Smooth muscle cell (in vitro differentiated cells): ENCODE measurements around the gene MGST3. TPM values are rescaled to one million over a fixed set of nuclear protein-coding genes. Genes with fewer than 3 reads are reported as not detected.
"Not testable (repeated sequence)": the region's sequence is repeated elsewhere in the genome, so short reads cannot be mapped to it uniquely, and the experiment has no call there.

ENCODE experiments used
- DNase-seq: peaks from one replicate; lab custom pipeline; 2025; ENCODE audit not compliant: unreplicated experiment; lab: John Stamatoyannopoulos, UW
- H2AFZ ChIP-seq: fragments of 200-600 bp; sonication (generic); 2 replicates; pipeline ENCODE4 v1.6.0; 2016; ENCODE audit warnings: antibody characterized with exemption, low read depth, mild to moderate bottlenecking
- H3F3A ChIP-seq: fragments of 200-600 bp; sonication (generic); 2 replicates; pipeline ENCODE4 v1.6.0; 2017; ENCODE audit warnings: antibody characterized with exemption, low read depth
- H3K27ac ChIP-seq: fragments of 200-600 bp; sonication (generic); 2 replicates; pipeline ENCODE4 v1.5.1; 2016; ENCODE audit warnings: low read depth, mild to moderate bottlenecking
- H3K27me3 ChIP-seq: fragments of 200-600 bp; sonication (generic); 2 replicates; pipeline ENCODE4 v1.6.1; 2016; ENCODE audit warnings: low read depth, mild to moderate bottlenecking
- H3K36me3 ChIP-seq: fragments of 200-600 bp; sonication (generic); 2 replicates; pipeline ENCODE4 v1.5.1; 2016; ENCODE audit warnings: low read depth
- H3K4me1 ChIP-seq: fragments of 200-600 bp; sonication (generic); 2 replicates; pipeline ENCODE4 v1.5.1; 2016; ENCODE audit warnings: low read depth
- H3K4me2 ChIP-seq: fragments of 200-600 bp; sonication (generic); 2 replicates; pipeline ENCODE4 v1.6.0; 2016; ENCODE audit warnings: mild to moderate bottlenecking
- H3K4me3 ChIP-seq: fragments of 200-600 bp; sonication (generic); 2 replicates; pipeline ENCODE4 v1.5.1; 2016; ENCODE audit warnings: mild to moderate bottlenecking
- H3K79me2 ChIP-seq: fragments of 200-600 bp; sonication (generic); 2 replicates; pipeline ENCODE4 v1.6.0; 2016; ENCODE audit warnings: low read depth, mild to moderate bottlenecking
- H3K9ac ChIP-seq: fragments of 200-600 bp; sonication (generic); 2 replicates; pipeline ENCODE4 v1.6.0; 2016; ENCODE audit warnings: low read depth
- H3K9me3 ChIP-seq: fragments of 200-600 bp; sonication (generic); replicated peaks from 2 replicates; pipeline ENCODE4 v1.5.1; 2016; ENCODE audit warnings: low read depth
- H4K20me1 ChIP-seq: fragments of 200-600 bp; sonication (generic); 2 replicates; pipeline ENCODE4 v1.6.0; 2016; ENCODE audit warnings: low read depth
- WGBS: methylation state at CpG from one replicate; pipeline ENCODE4 v1.1.7; 2016; ENCODE audit warnings: low lambda C conversion rate; 5-methylcytosine and 5-hydroxymethylcytosine counted together
- polyA plus RNA-seq: library from polyadenylated mRNA; unstranded; fragments of >200 nt; fragmentation: Nextera tagmentation; extraction: Ambion mirVana; gene quantifications from 2 replicates; pipeline ENCODE4 v1.2.1, GENCODE V29; 2016
- total RNA-seq: library from RNA; depleted of rRNA; stranded (reverse); fragments of >200 nt; gene quantifications from 2 replicates; pipeline ENCODE4 v1.2.3, GENCODE V29; 2014
- TF ChIP-seq, protein P1 (sequence below): fragments of 200-600 bp; sonication (generic); IDR thresholded peaks from 2 replicates; pipeline ENCODE4 v1.5.1; 2017; ENCODE audit warnings: borderline replicate concordance, mild to moderate bottlenecking, antibody characterized with exemption; ENCODE audit not compliant: insufficient read depth, poor library complexity, severe bottlenecking

Gene MGST3
- 155 and 203 TPM in 2 replicates for total RNA-seq
- polyA plus RNA-seq = 258 and 265 TPM in 2 replicates

DNA sequence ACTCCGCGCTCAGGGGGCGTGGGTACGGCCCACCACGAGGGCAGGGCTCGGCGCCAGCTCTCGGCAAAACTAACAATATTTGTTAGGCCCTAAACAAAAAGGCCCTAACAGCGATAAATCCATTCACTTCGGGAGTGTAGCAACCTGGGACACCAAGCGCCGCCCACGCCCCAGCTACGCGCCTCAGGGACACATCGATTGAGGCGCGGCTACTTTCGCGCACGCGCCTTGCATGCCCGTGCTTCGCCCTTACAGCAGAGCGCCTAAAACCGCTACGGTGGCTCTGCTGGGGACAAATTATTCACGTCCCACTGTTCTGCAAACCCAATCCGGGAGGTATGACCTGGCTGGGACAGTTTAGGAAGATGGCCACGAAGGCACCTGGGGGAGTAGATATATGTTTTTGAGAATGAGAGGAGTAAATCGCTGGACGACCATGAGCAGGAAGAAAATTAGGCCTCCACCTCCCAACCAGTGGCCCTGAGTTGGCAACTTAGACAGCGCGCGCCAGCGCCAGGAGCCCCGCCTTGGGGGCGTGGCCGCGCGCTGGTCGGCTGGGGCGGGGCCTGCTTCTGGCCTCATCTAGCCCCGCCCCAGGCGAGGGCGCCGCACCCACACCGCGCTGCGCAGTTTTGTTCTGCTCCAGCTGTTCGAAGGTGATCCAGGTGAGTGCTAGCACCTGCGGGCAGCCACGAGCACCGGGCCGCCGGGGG lies at the start of gene MGST3:
TSS of gene MGST3 (plus strand) at position 606 of the 713 bp plus-strand sequence. CDS start 18,614 bp downstream, outside the sequence.
- peak within 1 kb of the TSS; percentile 94 for H3K4me2 ChIP-seq
- H3K27ac ChIP-seq = peak within 1 kb of the TSS; percentile 91
- H3K9ac ChIP-seq = peak within 1 kb of the TSS; percentile 82
- no peaks in the 10 kb centered on the region for H3K9me3 ChIP-seq
- H3F3A ChIP-seq = peaks cover 9% of the 10 kb centered on the region
- peak within 1 kb of the TSS; percentile 92 for H2AFZ ChIP-seq
- H4K20me1 ChIP-seq = peaks cover 37% of the 10 kb centered on the region
- TF ChIP-seq, protein P1, sequence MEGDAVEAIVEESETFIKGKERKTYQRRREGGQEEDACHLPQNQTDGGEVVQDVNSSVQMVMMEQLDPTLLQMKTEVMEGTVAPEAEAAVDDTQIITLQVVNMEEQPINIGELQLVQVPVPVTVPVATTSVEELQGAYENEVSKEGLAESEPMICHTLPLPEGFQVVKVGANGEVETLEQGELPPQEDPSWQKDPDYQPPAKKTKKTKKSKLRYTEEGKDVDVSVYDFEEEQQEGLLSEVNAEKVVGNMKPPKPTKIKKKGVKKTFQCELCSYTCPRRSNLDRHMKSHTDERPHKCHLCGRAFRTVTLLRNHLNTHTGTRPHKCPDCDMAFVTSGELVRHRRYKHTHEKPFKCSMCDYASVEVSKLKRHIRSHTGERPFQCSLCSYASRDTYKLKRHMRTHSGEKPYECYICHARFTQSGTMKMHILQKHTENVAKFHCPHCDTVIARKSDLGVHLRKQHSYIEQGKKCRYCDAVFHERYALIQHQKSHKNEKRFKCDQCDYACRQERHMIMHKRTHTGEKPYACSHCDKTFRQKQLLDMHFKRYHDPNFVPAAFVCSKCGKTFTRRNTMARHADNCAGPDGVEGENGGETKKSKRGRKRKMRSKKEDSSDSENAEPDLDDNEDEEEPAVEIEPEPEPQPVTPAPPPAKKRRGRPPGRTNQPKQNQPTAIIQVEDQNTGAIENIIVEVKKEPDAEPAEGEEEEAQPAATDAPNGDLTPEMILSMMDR = no peak
- peaks cover 27% of the 10 kb centered on the region for H3K79me2 ChIP-seq
- H3K27me3 ChIP-seq = no peaks in the 10 kb centered on the region
- WGBS = 1% methylated on average over 56 of the region's 56 CpGs
- H3K36me3 ChIP-seq = no peaks in the 10 kb centered on the region
- H3K4me3 ChIP-seq = peak within 1 kb of the TSS; percentile 83
- peaks cover 26% of the 10 kb centered on the region for H3K4me1 ChIP-seq
- DNase-seq = peak; percentile 66

DNA sequence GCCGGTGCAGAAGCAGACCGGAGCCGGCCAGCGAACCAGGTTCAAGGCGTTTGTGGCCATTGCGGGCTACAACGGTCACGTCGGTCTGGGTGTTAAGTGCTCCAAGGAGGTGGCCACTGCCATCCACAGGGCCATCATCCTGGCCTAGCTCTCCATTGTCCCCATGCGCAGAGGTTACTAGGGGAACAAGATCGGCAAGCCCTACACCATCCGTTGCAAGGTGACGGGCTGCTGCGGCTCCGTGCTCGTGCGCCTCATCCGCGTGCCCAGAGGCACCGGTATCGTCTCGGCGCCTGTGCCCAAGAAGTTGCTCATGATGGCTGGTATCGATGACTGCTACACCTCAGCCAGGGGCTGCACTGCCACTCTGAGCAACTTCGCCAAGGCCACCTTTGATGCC lies 49.1 kb upstream of the MGST3 start:
- no peaks in the 10 kb centered on the region for H4K20me1 ChIP-seq
- no peaks in the 10 kb centered on the region for H3K4me1 ChIP-seq
- no peaks in the 10 kb centered on the region for H3K79me2 ChIP-seq
- no peak overlapping the region for H2AFZ ChIP-seq
- no peak overlapping the region for H3K4me2 ChIP-seq
- TF ChIP-seq, protein P1 = no peak
- no peak for DNase-seq
- no peak overlapping the region for H3K9ac ChIP-seq
- H3K9me3 ChIP-seq = no peaks in the 10 kb centered on the region
- no peaks in the 10 kb centered on the region for H3F3A ChIP-seq
- H3K4me3 ChIP-seq = no peak overlapping the region
- no peaks in the 10 kb centered on the region for H3K27me3 ChIP-seq
- no peaks in the 10 kb centered on the region for H3K36me3 ChIP-seq
- WGBS = 99% methylated on average over 25 of the region's 25 CpGs
- no peak overlapping the region for H3K27ac ChIP-seq

DNA sequence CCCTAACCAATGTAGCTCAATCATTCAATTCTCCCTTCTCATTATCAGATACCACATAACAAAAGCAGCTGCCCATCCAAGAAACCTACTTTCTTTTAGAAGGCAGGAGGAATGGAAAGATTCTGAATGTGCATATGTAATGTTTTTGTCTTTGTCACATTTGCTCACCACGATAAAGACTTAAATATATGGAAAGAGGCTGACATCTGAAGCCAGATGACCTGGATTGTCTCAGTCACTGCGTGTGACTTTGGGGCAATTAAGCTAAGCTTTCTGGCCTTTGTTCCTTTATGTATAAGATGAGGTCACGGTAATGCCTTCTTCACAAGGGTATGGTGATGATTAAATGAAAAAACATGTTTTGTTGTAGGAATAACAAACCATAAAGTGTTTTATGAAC lies 44.6 kb upstream of the MGST3 start:
- H4K20me1 ChIP-seq = no peaks in the 10 kb centered on the region
- H3K27ac ChIP-seq = no peak overlapping the region
- H3K4me2 ChIP-seq = no peak overlapping the region
- H3K27me3 ChIP-seq = peaks cover 25% of the 10 kb centered on the region
- no peaks in the 10 kb centered on the region for H3F3A ChIP-seq
- TF ChIP-seq, protein P1 = no peak
- H3K36me3 ChIP-seq = no peaks in the 10 kb centered on the region
- no peak overlapping the region for H2AFZ ChIP-seq
- H3K4me1 ChIP-seq = no peaks in the 10 kb centered on the region
- no peak overlapping the region for H3K4me3 ChIP-seq
- WGBS = 33% methylated on average over 3 of the region's 3 CpGs
- DNase-seq = no peak
- no peak overlapping the region for H3K9ac ChIP-seq
- no peaks in the 10 kb centered on the region for H3K79me2 ChIP-seq
- H3K9me3 ChIP-seq = no peaks in the 10 kb centered on the region

DNA sequence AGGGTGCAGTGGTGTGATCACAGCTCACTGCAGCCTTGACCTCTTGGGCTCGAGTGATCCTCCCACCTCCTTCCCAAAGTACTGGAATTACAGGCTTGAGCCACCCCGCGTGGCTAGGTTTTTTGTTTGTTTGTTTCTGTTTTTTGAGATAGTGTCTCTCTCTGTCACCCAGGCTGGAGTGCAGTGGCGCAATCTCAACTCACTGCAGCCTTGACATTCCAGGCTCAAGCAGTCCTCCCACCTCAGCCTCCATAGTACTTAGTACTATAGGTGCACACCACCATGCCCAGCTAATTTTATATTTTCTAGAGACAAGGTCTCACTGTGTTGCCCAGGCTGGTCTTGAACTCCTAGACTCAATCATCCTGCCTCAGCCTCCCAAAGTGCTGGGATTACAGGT lies 39.6 kb upstream of the MGST3 start:
- H2AFZ ChIP-seq, H3K4me2 ChIP-seq, H3K4me1 ChIP-seq, H3K36me3 ChIP-seq, H3K4me3 ChIP-seq, H3K27ac ChIP-seq, H3K9me3 ChIP-seq, H4K20me1 ChIP-seq, H3F3A ChIP-seq, H3K79me2 ChIP-seq, H3K9ac ChIP-seq, DNase-seq: not testable (repeated sequence)
- peaks cover 42% of the 10 kb centered on the region for H3K27me3 ChIP-seq
- WGBS = 72% methylated on average over 4 of the region's 4 CpGs
